Keratinocyte (primary cell): Measurements from ENCODE around the gene RMC1. TPM values are rescaled to one million over a fixed set of nuclear protein-coding genes. Genes with fewer than 3 reads are reported as not detected.

ENCODE experiments used
- DNase-seq: peaks from one replicate; pipeline ENCODE4 v3.0.0-alpha.2; 2011; ENCODE audit warnings: low read depth, missing footprints, low spot score
- FAIRE-seq: peaks from 2 replicates; lab custom pipeline; 2011; peaks lifted over from hg19 to GRCh38; lab: Jason Lieb, UNC
- H2AFZ ChIP-seq: 2 replicates; pipeline ENCODE4 v1.6.0; 2012; ENCODE audit warnings: low read length, control low read depth, inconsistent platforms; ENCODE audit not compliant: control insufficient read depth
- H3K27ac ChIP-seq: 2 replicates; pipeline ENCODE4 v1.5.1; 2011; ENCODE audit warnings: low read length; ENCODE audit not compliant: control insufficient read depth, insufficient read depth
- H3K27me3 ChIP-seq: 3 replicates; pipeline ENCODE4 v1.6.0; 2011; ENCODE audit warnings: low read length; ENCODE audit not compliant: control insufficient read depth, insufficient read depth; ENCODE audit errors: extremely low read depth
- H3K36me3 ChIP-seq, 2 experiments: 2 replicates in 1 of 2; 3 replicates in 1 of 2; pipeline ENCODE4 v1.5.1; 2011; ENCODE audit warnings: low read length in 2 of 2, mild to moderate bottlenecking in 1 of 2; ENCODE audit not compliant: control insufficient read depth in 2 of 2, insufficient read depth in 2 of 2; ENCODE audit errors: extremely low read depth in 1 of 2
- H3K4me1 ChIP-seq: 3 replicates; pipeline ENCODE4 v1.5.1; 2011; ENCODE audit warnings: low read length; ENCODE audit not compliant: control insufficient read depth, insufficient read depth; ENCODE audit errors: extremely low read depth
- H3K4me2 ChIP-seq: 3 replicates; pipeline ENCODE4 v1.6.0; 2011; ENCODE audit warnings: low read depth, low read length; ENCODE audit not compliant: control insufficient read depth, insufficient read depth; ENCODE audit errors: extremely low read depth
- H3K4me3 ChIP-seq, 3 experiments: fragments of 200-600 bp in 1 of 3; sonication (generic) in 1 of 3; 2 replicates in 2 of 3; 3 replicates in 1 of 3; pipeline ENCODE4 v1.5.1; 2011 to 2016; ENCODE audit warnings: low read length in 3 of 3, mild to moderate bottlenecking in 3 of 3, control low read depth in 2 of 3, inconsistent platforms in 1 of 3, low read depth in 1 of 3, mixed read lengths in 1 of 3, mixed run types in 1 of 3, moderate library complexity in 1 of 3; ENCODE audit not compliant: control insufficient read depth in 2 of 3, insufficient read depth in 2 of 3; ENCODE audit errors: extremely low read depth in 1 of 3
- H3K79me2 ChIP-seq: 2 replicates; pipeline ENCODE4 v1.6.0; 2012; ENCODE audit warnings: low read length; ENCODE audit not compliant: control insufficient read depth, insufficient read depth
- H3K9ac ChIP-seq: 3 replicates; pipeline ENCODE4 v1.6.0; 2011; ENCODE audit warnings: low read length; ENCODE audit not compliant: control insufficient read depth, insufficient read depth; ENCODE audit errors: extremely low read depth
- H3K9me1 ChIP-seq: 3 replicates; pipeline ENCODE4 v1.6.0; 2011; ENCODE audit warnings: low read length; ENCODE audit not compliant: control insufficient read depth, insufficient read depth; ENCODE audit errors: extremely low read depth
- H3K9me3 ChIP-seq: 2 replicates; pipeline ENCODE4 v1.5.1; 2012; ENCODE audit warnings: low read depth, low read length; ENCODE audit not compliant: control insufficient read depth
- H4K20me1 ChIP-seq: 3 replicates; pipeline ENCODE4 v1.6.0; 2011; ENCODE audit warnings: low read length; ENCODE audit not compliant: control insufficient read depth, insufficient read depth; ENCODE audit errors: extremely low read depth
- EZH2 ChIP-seq: IDR thresholded peaks from one replicate; pipeline ENCODE4 v1.6.1; 2012; ENCODE audit warnings: inconsistent platforms, mild to moderate bottlenecking, low read length, moderate library complexity
- dilution Hi-C: fragments of 300-500 bp; cut with MboI; formaldehyde crosslinking; loops from one replicate; pipeline ENCODE4 v1.7.0; 2020; ENCODE audit warnings: low sequenced_read_pairs; ENCODE audit not compliant: extremely low pct_ligation_motif_present
- polyA plus RNA-seq, 5 experiments: library from polyadenylated mRNA; depleted of rRNA in 3 of 5; stranded (reverse) in 3 of 5; stranded (forward) in 1 of 5; unstranded in 1 of 5; fragments of >200 nt; gene quantifications; 1 replicate in 1 of 5; 2 replicates in 3 of 5; 3 replicates in 1 of 5; pipeline versions ENCODE4 v1.2.1 to v1.2.3, GENCODE V29; 2011 to 2012; ENCODE audit warnings: missing spikeins in 2 of 5, low read depth in 1 of 5, low replicate concordance in 1 of 5
- TF ChIP-seq, protein P1 (sequence below), 3 experiments: IDR thresholded peaks in 1 of 3; conservative IDR thresholded peaks in 1 of 3; optimal IDR thresholded peaks in 1 of 3; 2 replicates in 2 of 3; 3 replicates in 1 of 3; pipeline versions ENCODE3 to v1.5.1; 2011; ENCODE audit warnings: low read length in 3 of 3, mild to moderate bottlenecking in 3 of 3, moderate library complexity in 2 of 3, control low read depth in 1 of 3, inconsistent platforms in 1 of 3; ENCODE audit not compliant: insufficient read depth in 2 of 3; ENCODE audit errors: extremely low read depth in 1 of 3

Gene RMC1
- polyA plus RNA-seq, 1 donor (not counting 4 experiments of a cell fraction or from before 2014, with no cell fraction given): 26.4 TPM

DNA sequence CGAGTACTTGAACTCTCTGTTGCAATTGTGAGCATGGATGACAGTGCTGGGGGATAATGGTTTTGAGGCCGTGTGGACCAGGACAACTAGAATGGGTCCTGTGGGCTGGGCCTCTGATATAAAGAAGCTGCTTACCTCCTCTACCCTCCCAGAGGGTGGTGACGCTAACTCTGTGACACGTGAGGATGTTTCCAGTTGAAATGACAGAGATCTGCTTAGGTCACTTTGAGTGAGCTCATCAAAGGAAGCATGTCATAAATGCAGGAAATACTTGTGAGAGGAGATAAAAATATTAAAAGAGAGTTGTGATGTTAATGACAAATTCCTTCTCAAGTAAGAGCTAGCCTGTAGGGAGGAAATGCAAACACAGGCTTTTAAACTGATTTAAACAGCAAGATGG, 16.4 kb downstream of the RMC1 start:
- peaks cover 20 to 47% of the 10 kb centered on the region in 2 experiments for H3K36me3 ChIP-seq
- TF ChIP-seq, protein P1, sequence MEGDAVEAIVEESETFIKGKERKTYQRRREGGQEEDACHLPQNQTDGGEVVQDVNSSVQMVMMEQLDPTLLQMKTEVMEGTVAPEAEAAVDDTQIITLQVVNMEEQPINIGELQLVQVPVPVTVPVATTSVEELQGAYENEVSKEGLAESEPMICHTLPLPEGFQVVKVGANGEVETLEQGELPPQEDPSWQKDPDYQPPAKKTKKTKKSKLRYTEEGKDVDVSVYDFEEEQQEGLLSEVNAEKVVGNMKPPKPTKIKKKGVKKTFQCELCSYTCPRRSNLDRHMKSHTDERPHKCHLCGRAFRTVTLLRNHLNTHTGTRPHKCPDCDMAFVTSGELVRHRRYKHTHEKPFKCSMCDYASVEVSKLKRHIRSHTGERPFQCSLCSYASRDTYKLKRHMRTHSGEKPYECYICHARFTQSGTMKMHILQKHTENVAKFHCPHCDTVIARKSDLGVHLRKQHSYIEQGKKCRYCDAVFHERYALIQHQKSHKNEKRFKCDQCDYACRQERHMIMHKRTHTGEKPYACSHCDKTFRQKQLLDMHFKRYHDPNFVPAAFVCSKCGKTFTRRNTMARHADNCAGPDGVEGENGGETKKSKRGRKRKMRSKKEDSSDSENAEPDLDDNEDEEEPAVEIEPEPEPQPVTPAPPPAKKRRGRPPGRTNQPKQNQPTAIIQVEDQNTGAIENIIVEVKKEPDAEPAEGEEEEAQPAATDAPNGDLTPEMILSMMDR (optimal IDR thresholded peaks at IDR 0.05 in 1 of 3, IDR thresholded peaks at IDR 0.05 in 1 of 3, conservative IDR thresholded peaks at IDR 0.05 in 1 of 3; ENCODE audit: extremely low read depth in 1 of 3, insufficient read depth in 2 of 3, low read length in 3 of 3): no peak
- TF ChIP-seq EZH2: no peak

DNA sequence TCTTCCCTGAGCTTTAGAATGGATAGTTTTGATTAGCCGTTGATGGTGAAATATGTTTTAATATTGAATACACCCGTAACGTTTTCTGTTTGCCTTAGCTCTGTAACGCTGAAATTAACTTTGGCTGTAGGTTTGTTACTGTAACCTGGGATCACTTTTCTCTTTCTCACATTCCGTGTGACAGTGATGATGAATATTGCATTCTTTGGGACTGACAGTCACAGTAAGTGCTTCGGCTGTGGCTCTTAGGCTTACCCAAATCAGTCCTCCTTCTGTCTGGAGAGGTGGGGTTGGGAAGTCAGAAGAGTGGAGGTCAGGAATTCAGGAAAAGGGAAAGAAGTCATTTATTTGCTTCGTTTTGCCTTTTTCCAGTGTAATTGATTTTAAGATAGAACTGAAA, 18.0 kb downstream of the RMC1 start:
- H3K36me3 ChIP-seq: peaks cover 23 to 44% of the 10 kb centered on the region in 2 experiments
- no peak for FAIRE-seq

More for the DNA sequence above, 16.4 kb downstream of the RMC1 start:
- Histone ChIP-seq H3K27me3 (no peaks in the 10 kb centered on the region), H3K4me1 (peaks cover 14% of the 10 kb centered on the region), H3K4me2 (no peak overlapping the region), H3K27ac (no peak overlapping the region), H3K4me3 (no peak overlapping the region), H3K9ac (no peak overlapping the region), H3K79me2 (no peaks in the 10 kb centered on the region), H4K20me1 (no peaks in the 10 kb centered on the region), H2AFZ (no peak overlapping the region), H3K9me1 (no peaks in the 10 kb centered on the region), H3K9me3 (no peaks in the 10 kb centered on the region)
- no peak for DNase-seq
- FAIRE-seq: no peak
- dilution Hi-C loops: no loop called here

More for the DNA sequence above, 18.0 kb downstream of the RMC1 start:
- no peak for DNase-seq
- Histone ChIP-seq H3K4me1 (no peaks in the 10 kb centered on the region), H2AFZ (no peak overlapping the region), H3K79me2 (no peaks in the 10 kb centered on the region), H3K4me2 (no peak overlapping the region), H3K9me3 (no peaks in the 10 kb centered on the region), H4K20me1 (no peaks in the 10 kb centered on the region), H3K4me3 (no peak overlapping the region), H3K9ac (no peak overlapping the region), H3K27me3 (no peaks in the 10 kb centered on the region), H3K27ac (no peak overlapping the region), H3K9me1 (no peaks in the 10 kb centered on the region)
- TF ChIP-seq EZH2: no peak
- TF ChIP-seq, protein P1 (optimal IDR thresholded peaks at IDR 0.05 in 1 of 3, IDR thresholded peaks at IDR 0.05 in 1 of 3, conservative IDR thresholded peaks at IDR 0.05 in 1 of 3; ENCODE audit: extremely low read depth in 1 of 3, insufficient read depth in 2 of 3, low read length in 3 of 3): no peak
- dilution Hi-C loops: no loop called here
